ENCODE measurements around the gene CTDSP1.

CTDSP1 gene, protein sequence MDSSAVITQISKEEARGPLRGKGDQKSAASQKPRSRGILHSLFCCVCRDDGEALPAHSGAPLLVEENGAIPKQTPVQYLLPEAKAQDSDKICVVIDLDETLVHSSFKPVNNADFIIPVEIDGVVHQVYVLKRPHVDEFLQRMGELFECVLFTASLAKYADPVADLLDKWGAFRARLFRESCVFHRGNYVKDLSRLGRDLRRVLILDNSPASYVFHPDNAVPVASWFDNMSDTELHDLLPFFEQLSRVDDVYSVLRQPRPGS

GRCh38 chr2:218399391-218400166, at the start of gene CTDSP1:
Gene CTDSP1, plus strand, starts transcription at chr2:218399868. Its CDS starts 223 bp downstream, at chr2:218400091.
- DNase-seq (ENCODE audit: low read depth) = peak; percentile 80

DNA sequence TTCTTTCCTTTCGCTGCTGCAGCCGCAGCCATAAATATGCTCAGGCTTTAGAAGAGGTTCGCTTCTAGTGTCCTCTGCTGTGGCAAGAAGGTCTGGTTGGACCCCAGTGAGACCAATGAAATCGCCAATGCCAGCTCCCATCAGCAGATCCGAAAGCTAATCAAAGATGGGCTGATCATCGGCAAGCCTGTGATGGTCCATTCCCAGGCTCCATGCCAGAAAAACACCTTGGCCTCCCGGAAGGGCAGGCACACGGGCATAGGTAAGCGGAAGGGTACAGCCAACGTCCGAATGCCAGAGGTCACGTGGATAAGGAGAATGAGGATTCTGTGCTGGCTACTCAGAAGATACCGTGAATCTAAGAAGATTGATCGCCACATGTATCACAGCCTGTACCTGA, 45.6 kb upstream of the CTDSP1 start:
- DNase-seq (ENCODE audit: low read depth) = no peak

DNA sequence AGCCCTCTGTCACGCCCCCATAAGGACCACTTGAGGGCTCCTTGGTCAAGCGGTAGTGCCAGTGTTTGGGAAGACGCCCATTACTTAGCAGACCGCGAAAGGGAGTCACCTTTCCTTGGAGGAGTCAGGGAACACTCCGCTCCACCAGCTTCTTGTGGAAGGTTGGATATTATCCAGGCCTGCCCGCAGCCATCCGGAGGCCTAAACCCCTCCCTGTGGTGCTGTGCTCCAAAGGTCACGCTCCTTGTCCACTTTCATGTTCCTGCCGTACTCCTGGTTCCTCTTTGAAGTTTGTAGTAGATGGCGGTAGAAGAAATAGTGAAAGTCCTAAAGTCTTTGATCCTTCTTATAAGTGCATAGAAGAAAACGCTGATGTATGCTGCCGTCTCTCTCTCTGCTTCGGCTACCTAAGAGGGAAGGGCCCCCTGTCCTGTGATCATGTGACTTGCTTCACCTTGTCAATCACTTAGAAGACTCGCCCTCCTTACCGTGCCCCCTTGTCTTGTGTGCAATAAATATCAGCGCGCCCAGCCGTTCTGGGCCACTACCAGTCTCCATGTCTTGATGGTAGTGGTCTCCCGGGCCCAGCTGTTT, 44.7 kb upstream of the CTDSP1 start:
- no peak for DNase-seq (ENCODE audit: low read depth)

GRCh38 chr2:218357236-218358177, 42.2 kb upstream of the CTDSP1 start:
- DNase-seq (ENCODE audit: low read depth) = no peak

- DNase-seq (ENCODE audit: low read depth) = no peak
These were observed 39.2 kb upstream of the CTDSP1 start for GRCh38 chr2:218360453-218360852.

DNA sequence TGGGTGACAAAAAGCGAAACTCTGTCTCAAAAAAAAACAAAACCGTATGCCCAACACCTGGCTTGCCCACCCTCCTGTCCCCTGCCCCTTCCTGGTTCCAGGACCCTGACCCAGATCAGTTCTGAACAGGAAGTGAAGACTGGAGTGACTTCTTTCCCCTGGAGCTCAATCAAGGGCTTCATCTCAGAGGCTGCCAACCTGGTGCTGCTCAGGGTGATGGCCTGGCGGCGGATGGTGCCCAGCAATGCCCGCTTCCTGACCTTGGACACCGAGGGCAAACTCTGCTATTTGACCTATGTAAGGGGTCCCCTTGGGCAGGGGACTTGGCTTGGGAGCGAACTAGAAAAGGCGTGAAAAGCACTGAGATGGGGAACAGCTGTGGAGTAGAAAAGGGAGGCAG, 37.1 kb upstream of the CTDSP1 start:
- no peak for DNase-seq (ENCODE audit: low read depth)

DNA sequence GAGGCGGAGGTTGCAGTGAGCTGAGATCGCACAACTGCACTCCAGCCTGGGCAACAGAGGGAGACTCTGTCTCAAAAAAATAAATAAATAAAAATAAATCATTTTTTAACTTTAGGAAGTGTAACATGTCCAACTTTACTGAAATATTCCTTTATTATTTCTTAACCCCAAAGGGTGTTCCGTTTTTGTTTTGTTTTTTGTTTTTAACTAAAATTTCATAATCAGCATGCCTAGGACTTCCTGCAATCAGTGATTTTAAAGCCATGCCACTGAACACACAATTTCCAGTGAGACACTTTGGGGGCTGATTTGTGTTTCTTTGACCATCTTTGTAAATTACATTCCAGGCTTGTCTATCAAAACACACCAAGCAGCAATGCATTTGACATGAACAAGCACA, 35.9 kb upstream of the CTDSP1 start:
- no peak for DNase-seq (ENCODE audit: low read depth)

DNA sequence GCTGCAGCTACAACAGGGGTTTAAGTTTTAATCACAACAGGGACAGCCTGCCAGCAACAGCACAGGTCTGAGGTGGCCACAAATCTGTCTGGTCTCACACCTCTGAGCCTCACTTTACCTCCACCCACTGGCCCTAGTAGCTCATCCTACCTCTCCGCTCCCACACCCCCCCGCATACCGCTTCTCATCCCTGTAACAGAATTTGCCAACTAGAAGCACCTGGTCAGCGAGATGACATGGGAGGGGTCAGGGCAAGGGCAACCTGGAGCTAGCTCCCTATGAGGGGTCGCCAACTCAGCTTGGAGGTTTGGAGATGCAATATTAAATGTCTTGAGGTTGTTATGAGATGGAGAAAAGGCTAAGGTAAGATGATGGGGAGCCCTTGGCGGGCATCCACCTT, 35.5 kb upstream of the CTDSP1 start:
- no peak for DNase-seq (ENCODE audit: low read depth)

DNA sequence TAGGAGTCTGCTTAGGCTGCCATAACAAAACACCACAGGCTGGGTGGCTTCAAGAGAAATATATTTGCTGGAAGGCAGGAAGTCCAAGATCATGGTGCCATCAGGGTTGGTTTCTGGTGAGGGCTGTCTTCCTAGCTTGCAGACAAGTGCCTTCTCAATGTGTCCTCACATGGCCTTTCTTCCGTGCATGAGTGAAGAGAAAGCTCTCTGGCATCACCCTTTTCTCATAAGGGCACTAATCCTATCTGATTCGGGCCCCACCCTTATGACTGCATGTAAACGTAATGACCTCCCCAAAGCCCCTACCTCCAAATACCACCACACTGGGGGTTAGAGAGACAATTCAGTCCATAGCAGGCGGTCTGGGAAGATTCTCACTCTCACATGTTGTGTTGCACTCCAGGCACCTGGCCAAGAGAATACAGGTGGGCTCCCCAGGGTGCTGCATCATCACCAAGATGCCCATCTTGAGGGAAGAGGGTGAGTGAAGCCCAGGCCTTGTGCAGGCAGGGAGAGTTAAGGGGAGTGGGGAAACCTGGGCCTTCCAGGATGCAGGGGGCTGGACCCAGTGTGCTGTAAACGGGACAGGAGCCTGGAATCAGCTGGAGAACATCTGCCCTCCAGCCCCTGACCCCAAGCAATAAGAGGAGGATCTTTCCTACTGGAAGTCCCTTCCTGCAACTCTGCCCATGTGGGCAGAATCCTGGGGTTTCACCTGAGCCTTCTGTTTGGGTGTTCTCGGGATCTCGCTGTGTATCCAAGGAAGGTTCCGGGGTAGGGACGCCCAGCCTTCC, 32.9 kb upstream of the CTDSP1 start:
- DNase-seq (ENCODE audit: low read depth) = no peak

DNA sequence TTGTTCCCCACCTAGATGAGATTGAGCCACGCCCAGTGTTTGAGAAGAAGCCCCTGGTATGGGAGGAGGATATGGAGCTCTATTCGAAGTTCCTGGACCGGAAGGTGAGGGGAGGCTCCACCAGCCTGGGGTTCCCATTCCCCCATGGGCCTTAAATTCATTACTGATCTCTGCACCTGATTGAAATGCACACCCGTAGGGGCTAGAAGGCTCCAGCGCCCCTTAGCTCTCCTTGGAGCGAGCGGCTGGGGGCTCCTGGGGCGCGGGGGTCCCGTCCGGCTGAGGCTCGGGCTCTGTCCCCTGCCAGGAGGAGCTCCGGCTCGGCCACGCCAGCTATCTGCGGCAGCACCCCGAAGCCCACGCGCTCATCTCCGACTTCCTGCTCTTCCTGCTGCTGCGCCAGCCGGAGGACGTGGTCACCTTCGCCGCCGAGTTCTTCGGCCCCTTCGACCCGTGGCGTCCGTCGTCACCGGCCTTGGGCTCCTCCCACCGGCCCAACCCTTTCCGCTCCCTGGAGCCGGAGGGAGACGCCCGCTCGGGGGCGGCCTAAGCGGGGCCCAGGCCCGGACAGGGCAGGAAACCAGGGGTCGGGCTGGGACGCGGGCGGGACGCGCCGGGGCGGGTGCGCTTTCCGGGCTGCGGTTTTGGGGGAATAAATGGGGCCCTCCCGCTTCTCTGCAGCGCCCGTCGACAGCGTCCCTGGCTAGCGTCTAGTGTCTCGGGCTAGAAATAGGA, 32.1 kb upstream of the CTDSP1 start:
- peak; percentile 39 for DNase-seq (ENCODE audit: low read depth)

GRCh38 chr2:218368150-218368528, 31.5 kb upstream of the CTDSP1 start:
- DNase-seq (ENCODE audit: low read depth) = no peak

GRCh38 chr2:218368621-218369153, 31.0 kb upstream of the CTDSP1 start:
- DNase-seq (ENCODE audit: low read depth) = no peak

GRCh38 chr2:218369330-218369729, 30.3 kb upstream of the CTDSP1 start:
- no peak for DNase-seq (ENCODE audit: low read depth)

GRCh38 chr2:218370410-218371063, 29.1 kb upstream of the CTDSP1 start:
- no peak for DNase-seq (ENCODE audit: low read depth)

DNA sequence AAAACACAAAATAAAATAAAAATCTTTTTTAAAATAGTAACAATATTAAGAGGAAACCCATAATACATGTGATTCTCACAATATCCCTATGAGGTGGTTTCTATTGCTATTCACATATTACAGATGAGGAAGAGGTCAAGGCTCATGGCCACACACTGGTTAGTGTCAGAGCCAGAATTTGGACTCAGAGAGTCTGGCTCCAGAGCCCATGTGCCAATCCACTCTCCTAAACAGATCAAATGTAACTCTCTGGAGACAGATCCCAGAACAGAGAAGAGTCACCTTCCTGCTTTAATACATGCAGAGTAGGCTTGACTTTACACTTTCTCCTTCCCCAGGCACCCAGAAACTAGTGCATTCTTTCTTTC, 27.7 kb upstream of the CTDSP1 start:
- no peak for DNase-seq (ENCODE audit: low read depth)

DNA sequence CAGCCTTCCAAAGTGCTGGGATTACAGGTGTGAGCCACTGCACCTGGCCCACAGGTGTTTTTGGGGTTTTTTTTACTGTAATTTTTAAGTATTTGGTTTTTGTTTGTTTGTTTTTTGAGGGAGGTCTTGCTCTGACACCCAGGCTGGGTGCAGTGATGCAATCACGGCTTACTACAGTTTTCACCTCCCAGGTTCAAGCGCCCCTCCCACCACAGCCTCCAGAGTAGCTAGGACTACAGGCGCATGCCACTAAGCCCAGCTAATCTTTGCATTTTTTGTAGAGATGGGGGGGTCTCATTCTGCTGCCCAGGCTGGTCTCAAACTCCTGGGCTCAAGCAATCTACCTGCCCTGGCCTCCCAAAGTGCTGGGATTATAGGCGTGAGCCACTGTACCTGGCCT, 24.9 kb upstream of the CTDSP1 start:
- DNase-seq (ENCODE audit: low read depth) = no peak

GRCh38 chr2:218375212-218375611, 24.5 kb upstream of the CTDSP1 start:
- DNase-seq (ENCODE audit: low read depth) = no peak

- no peak for DNase-seq (ENCODE audit: low read depth)
These were observed 21.6 kb upstream of the CTDSP1 start for GRCh38 chr2:218378053-218378452.

DNA sequence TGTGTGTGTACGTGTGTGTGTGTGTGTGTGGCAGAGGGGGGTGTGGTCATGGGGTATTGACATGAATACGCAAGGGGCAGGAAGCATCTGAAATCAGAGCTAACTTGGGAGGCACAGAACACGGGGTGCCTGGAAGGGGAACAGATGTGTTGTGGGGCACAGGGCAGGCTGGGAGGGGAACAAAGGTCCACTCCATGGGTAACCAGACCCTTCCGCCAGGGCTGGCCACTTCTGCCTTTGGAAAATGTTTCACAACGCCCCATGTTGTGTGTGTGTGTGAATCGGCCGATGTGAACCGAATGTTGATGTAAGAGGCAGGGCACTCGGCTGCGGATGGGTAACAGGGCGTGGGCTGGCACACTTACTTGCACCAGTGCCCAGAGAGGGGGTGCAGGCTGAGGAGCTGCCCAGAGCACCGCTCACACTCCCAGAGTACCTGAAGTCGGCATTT, 17.7 kb upstream of the CTDSP1 start, which contains the start of gene SLC11A1:
SLC11A1 (plus strand) TSS at position 358 of the 451 bp plus-strand sequence. CDS start 96 bp downstream, outside the sequence.
- no peak for DNase-seq (ENCODE audit: low read depth)

- DNase-seq (ENCODE audit: low read depth) = no peak
These were observed 16.9 kb upstream of the CTDSP1 start for GRCh38 chr2:218382785-218383184.

Data from stimulated activated CD8-positive, alpha-beta memory T cell treated with anti-CD3 and anti-CD28 coated beads, Interleukin-7, amount 100 ng/mL, for 24 hours (primary cell).